CD4-positive, alpha-beta T cell treated with Interleukin-6 for 4 hours (primary cell): ENCODE results near the gene PSMG4.

ENCODE experiments used
- DNase-seq: peaks from one replicate; pipeline ENCODE4 v3.0.0-alpha.2; 2020; ENCODE audit warnings: mixed read lengths

PSMG4 gene

DNA sequence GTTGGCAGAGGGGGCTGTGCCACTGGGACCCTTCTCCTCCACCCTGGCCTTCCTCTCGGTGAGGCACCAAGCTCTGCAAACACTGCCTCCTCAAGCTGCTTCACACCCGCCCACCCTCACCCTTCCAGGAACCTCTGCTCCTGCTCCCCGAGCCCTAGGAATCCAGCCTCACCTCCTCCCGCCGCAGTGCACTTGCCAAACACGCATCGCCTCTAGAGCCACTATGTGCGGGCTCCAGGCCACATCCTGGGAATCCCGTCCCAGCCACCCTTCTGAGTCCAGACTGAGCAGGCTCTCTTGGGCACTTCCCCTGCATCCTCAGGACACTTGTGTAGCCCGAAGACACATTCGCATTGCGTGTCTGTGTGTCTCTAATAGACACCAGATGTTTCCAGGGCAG is 18.5 kb downstream of the PSMG4 start:
- DNase-seq: no peak

DNA sequence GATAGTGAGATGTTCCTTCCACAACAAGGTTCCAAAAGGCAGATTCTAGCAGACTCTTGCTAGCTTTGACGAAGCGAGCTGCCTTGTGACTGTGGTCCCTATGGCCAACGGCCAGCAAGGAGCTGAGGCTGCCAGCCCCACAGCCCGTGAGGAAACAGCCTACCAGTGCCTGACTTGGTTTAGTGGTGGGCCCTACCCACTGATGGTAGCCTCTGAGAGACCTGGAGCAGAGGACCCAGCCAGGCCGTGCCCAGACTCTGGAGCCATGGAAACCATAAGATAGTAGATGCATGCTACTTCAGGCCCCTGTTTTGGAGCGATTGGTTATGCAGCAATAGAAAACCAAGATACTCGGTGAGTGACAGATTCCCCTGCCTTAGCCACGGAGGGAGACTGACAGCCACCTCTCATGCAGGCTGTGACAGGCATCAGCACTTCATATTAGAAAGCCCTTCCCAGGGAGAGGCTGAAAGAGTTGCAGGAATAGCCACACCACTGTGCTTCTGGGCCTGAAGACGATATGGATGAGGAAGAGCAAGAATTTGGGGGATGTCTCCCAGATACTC is 19.2 kb downstream of the PSMG4 start:
- no peak for DNase-seq

- DNase-seq: no peak
Measured at GRCh38 chr6:3278691-3279090, 19.9 kb downstream of the PSMG4 start.

- DNase-seq: no peak
Measured at GRCh38 chr6:3280091-3280490, 21.3 kb downstream of the PSMG4 start.

DNA sequence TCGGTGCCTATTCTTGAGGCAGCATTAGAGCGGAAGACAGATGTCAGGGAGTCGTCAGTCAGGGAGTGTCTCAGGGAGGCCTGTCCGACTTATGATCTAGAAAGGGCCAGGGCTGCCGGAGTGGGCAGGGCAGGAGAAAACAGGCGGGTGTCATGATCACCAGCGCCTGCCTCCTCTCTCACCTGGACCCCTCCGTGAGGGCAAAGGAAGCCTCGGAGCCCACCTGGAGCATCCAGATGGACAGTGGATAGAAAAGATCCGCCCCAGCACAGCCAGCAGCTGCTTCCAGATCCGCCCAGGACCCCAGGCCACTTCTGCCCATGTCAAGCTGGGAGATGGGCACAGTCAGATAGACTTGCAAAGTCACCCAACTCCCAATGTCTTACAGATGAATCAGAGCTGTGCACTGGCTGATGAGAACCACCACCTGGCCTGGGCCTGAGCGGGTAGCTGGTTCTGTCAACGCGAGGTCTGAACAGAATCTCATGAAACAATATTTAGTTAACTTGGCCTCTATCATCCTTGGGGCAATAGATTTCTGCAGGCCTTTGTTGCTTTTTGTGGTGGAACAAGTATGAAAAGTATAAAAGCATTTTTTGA is 22.2 kb downstream of the PSMG4 start:
- DNase-seq: no peak

DNA sequence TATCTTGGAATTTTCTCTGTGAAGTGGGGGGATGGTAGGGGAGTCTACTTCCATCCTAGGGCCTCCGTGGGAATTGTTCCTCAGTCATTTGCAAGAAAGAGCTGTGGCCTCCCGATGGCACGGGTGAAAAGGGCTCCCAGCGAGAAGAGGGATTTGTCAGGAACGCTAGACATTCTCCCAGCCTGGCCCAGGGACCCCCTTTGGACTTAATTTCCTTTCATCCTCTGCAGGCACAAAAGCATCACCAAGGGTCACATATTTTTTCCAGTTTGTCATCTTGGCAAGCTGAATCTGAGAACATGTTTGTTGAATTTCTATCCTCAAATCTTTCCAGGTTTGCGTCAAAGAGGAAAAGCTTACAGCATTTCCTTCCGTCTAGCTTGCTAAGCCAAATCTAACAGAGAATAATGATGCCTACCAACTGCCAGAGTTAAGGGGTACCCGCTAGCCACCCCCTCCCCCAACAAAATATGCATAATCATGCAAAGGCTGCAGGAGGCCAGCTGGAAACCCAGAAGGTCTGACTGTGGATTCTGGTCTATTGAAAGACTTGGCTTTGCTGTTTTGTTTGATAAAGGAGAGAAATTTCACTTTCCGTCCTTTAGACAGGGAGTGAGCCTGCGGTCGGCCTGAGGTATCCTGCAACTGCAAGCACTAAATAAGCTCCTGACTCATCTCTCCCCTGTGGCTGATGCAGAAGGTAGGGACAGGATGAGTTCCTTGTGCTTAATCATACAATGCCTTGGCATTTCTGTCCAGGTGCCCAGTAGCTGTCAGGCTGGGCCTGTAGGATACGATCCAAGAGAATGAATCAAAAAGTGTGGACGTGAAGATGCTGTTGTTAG is 23.1 kb downstream of the PSMG4 start:
- DNase-seq: no peak

DNA sequence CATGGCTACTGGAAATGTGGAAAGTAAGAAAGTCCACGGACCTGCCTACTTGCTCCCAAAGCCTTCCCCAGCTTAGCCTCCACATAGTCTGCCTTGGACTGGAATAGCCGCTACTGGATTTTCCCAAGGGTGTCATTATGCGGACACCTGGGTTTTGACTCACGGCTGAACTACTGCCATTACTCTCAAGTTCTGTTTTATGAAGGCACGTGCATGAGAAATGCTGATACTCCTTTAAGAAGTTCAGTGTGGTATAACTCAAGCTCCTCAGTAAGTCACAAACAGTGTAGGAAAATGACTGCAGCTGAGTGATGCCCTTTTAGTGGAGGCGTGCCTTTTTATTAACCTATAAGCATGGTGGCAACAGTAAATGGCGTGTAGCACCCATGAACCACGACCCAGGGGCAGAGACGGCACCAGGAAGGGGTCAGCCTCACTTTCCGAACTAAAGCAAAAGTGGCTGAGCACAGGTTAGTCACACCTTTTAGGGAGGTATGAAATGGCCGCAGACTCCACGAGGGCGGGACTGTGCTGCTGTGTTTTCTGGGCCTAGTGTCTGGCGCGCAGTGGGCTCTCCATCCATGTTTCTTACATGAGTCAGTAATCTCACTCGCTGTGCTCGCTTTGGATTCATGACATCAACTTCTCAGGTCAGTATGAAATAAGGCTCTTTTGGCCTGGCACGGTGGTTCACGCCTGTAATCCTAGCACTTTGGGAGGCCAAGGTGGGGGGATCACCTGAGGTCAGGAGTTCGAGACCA is 23.9 kb downstream of the PSMG4 start:
- DNase-seq: no peak

- no peak for DNase-seq
Measured at GRCh38 chr6:3283241-3283640, 24.5 kb downstream of the PSMG4 start.

- no peak for DNase-seq
Measured at GRCh38 chr6:3283641-3284435, 25.1 kb downstream of the PSMG4 start.

GRCh38 chr6:3284436-3284876 is 25.7 kb downstream of the PSMG4 start:
- no peak for DNase-seq

DNA sequence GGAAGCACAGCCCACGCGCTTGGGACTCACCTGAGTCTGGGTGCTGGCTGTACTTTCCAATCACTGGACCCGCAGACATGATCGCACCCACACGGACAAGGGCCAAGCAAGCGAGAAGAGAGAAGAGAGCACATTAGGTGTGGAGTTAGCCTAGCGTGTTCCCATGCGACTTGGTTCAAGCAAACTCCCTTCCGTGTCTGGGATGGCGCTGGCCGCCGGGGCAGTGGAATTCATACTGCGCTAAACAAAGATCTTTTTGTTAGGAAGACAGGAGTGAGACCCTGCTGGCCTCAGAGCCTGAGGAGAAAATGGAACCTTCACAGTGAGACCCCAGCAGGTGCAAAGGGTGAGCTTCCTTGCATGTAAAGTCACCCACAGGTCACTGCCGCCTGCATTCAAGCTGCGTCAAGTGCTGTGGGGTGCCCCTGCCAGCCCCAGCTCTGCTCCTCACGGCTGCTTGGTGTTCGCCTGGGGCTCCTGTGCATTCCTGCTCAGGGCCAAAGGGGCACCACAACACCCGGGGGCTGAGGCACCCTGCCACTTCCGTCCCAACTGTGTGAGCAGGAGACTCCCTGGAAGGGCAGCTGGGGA is 26.4 kb downstream of the PSMG4 start:
- DNase-seq: no peak

- DNase-seq: no peak
Measured at GRCh38 chr6:3285732-3286131, 27.0 kb downstream of the PSMG4 start.

GRCh38 chr6:3286641-3287171 is 28.0 kb downstream of the PSMG4 start:
- DNase-seq: no peak

DNA sequence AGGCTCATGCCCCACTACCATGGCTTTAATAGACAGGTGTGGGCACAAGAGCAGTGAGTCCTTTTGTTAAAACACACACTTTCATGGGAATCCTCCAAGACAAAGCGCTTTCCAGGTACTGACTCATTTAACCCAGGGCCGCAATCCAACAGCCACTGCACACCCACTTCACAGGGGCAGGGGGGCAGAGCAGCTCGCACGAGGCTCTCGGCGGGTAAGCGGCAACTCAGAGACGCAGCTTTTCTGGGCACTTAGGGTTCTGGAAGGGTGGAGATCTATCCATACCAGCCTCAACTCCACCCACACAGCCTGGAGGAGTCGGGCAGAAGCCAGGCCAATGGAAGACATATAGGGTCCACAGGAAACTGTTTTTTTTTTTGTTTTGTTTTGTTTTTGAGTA is 28.6 kb downstream of the PSMG4 start:
- no peak for DNase-seq

GRCh38 chr6:3287976-3288707 is 29.4 kb downstream of the PSMG4 start:
- no peak for DNase-seq

DNA sequence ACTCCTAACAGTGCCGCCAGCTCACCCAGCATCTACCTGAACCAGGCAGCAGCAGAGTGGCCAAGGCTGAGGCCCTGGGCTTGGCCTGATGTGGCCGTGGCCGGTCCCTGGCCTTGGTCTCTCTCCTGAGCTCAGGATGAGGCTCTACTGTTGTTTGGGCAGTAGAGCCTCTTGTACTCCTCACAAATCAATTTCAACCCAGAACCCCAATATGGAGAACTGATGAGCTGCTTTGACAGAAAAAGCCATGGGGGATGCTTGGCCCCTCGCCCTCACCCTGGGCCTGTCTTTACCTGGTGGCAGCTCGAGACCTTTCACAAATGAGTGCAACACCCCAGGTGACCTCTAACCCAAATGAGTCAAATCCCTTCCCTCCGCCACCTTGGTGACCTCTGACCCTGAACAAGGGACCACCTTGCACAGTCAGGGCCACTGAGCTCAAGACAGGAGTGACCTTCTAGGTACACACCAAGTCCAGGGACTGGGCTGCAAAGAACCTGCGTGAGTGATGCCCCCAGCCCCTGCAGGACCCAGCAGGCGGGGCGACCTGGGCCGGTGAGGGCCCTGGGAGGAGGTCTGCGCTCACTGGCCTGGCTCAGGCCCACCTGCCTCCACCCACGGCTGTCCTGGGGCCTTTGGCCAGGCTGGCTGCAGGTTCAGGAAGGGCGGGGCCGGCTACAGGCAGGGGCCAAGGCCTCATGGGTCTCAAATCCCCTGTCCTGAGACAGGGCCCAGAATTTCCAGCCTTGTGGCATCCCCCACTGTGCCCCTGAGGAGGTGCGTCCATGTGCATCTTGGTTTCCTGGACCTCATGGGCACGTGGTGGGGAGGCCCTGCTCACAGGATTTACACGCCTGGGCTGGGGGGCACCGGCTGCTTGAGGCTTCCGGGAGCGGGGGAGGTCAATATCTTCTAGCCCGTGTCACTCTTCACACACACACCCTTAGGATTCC is 30.2 kb downstream of the PSMG4 start:
- no peak for DNase-seq

DNA sequence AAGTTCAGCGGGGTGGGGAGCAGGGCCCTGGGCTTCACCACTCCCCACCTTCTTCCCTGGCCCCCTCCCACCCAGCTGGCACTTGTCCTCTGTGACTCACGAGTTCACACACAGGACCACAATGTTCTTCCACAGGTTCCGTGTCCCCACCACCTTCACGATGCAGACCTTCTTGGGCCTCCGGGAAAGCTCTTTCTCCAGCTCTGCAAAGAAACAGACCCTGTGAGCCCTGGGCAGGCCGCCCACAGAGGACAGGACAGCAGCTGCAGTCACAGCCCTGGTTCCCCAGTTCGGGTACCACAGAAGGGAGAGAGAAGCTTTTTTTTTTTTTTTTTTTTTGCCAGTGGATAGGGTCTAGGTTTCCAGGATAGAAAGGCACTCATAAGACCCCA is 30.9 kb downstream of the PSMG4 start:
- no peak for DNase-seq

- no peak for DNase-seq
Measured at GRCh38 chr6:3290149-3290930, 31.6 kb downstream of the PSMG4 start.

- DNase-seq: no peak
Measured at GRCh38 chr6:3290931-3291211, 32.1 kb downstream of the PSMG4 start.
